Gastrocnemius medialis (tissue), 4 donors: ENCODE data around the gene ACSL1.

Source experiments
- CTCF ChIP-seq, 5 experiments: fragments of 450-650 bp in 3 of 5; fragments of 200-600 bp in 2 of 5; sonication (generic) in 2 of 5; IDR thresholded peaks in 4 of 5; conservative IDR thresholded peaks in 1 of 5; 1 replicate in 4 of 5; 2 replicates in 1 of 5; pipeline ENCODE4 v1.5.1; 2016 to 2019; ENCODE audit warnings: antibody characterized with exemption in 5 of 5, mild to moderate bottlenecking in 3 of 5, moderate library complexity in 3 of 5
- POLR2A ChIP-seq, 2 donors: fragments of 450-650 bp; IDR thresholded peaks; one replicate each; pipeline ENCODE4 v1.6.1; 2017; ENCODE audit warnings: antibody characterized with exemption in 2 of 2, mild to moderate bottlenecking in 2 of 2, moderate library complexity in 2 of 2

- TF ChIP-seq POLR2A (IDR thresholded peaks at IDR 0.05), result no peak
- no peak for TF ChIP-seq CTCF (IDR thresholded peaks at IDR 0.05 in 4 of 5, conservative IDR thresholded peaks at IDR 0.05 in 1 of 5)
These were observed 19.1 kb downstream of the ACSL1 start for GRCh38 chr4:184806711-184807110.
